ENCODE results near the gene COL4A6.

DNA sequence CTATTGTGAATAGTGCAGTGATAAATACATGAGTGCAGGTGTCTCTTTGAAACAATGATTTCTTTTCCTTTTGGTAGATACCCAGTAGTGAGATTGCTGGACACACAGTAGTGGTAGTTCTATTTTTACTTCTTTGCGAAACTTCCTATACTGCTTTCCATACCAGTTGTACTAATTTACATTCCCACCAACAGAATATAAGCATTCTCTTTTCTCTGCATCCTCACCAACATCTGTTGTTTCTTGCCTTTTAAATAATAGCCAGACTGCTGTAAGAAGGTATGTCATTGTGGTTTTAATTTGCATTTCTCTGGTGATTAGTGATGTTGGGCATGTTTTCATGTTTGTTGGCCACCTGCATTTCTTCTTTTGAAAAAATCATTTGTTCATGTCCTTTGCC lies 105.9 kb downstream of the COL4A6 start:
- TF ChIP-seq TAF1 (IDR thresholded peaks at IDR 0.05; ENCODE audit: low read depth) (no peak), FOXM1 (IDR thresholded peaks at IDR 0.05; ENCODE audit: borderline replicate concordance, low read depth) (no peak), TCF12 (IDR thresholded peaks at IDR 0.05; ENCODE audit: low read depth) (no peak), RAD21 (IDR thresholded peaks at IDR 0.05; ENCODE audit: low read depth) (no peak), EP300 (IDR thresholded peaks at IDR 0.05; ENCODE audit: borderline replicate concordance) (no peak), YY1 (IDR thresholded peaks at IDR 0.05; ENCODE audit: low read depth) (no peak), EGR1 (IDR thresholded peaks at IDR 0.05) (no peak), CEBPB (IDR thresholded peaks at IDR 0.05) (no peak)
- TF ChIP-seq, protein P1, sequence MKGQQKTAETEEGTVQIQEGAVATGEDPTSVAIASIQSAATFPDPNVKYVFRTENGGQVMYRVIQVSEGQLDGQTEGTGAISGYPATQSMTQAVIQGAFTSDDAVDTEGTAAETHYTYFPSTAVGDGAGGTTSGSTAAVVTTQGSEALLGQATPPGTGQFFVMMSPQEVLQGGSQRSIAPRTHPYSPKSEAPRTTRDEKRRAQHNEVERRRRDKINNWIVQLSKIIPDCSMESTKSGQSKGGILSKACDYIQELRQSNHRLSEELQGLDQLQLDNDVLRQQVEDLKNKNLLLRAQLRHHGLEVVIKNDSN (IDR thresholded peaks at IDR 0.05) = no peak
- TF ChIP-seq, protein P2, sequence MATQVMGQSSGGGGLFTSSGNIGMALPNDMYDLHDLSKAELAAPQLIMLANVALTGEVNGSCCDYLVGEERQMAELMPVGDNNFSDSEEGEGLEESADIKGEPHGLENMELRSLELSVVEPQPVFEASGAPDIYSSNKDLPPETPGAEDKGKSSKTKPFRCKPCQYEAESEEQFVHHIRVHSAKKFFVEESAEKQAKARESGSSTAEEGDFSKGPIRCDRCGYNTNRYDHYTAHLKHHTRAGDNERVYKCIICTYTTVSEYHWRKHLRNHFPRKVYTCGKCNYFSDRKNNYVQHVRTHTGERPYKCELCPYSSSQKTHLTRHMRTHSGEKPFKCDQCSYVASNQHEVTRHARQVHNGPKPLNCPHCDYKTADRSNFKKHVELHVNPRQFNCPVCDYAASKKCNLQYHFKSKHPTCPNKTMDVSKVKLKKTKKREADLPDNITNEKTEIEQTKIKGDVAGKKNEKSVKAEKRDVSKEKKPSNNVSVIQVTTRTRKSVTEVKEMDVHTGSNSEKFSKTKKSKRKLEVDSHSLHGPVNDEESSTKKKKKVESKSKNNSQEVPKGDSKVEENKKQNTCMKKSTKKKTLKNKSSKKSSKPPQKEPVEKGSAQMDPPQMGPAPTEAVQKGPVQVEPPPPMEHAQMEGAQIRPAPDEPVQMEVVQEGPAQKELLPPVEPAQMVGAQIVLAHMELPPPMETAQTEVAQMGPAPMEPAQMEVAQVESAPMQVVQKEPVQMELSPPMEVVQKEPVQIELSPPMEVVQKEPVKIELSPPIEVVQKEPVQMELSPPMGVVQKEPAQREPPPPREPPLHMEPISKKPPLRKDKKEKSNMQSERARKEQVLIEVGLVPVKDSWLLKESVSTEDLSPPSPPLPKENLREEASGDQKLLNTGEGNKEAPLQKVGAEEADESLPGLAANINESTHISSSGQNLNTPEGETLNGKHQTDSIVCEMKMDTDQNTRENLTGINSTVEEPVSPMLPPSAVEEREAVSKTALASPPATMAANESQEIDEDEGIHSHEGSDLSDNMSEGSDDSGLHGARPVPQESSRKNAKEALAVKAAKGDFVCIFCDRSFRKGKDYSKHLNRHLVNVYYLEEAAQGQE (IDR thresholded peaks at IDR 0.05; ENCODE audit: low read depth) = no peak
- TF ChIP-seq, protein P3, sequence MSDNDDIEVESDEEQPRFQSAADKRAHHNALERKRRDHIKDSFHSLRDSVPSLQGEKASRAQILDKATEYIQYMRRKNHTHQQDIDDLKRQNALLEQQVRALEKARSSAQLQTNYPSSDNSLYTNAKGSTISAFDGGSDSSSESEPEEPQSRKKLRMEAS (IDR thresholded peaks at IDR 0.05) = no peak

All from Ishikawa (cell line).